IPS-NIHi11 (cell line): ENCODE data around the gene L3MBTL1.
A peak's percentile ranks its signal among the peaks of the same experiment; 100 is the strongest.

ENCODE experiments used
- DNase-seq: peaks from one replicate; pipeline ENCODE4 v3.0.0; 2012; ENCODE audit warnings: mixed read lengths, low spot score

The L3MBTL1 gene

GRCh38 chr20:43590036-43590391, 82.5 kb downstream of the L3MBTL1 start:
- DNase-seq, result peak; percentile 33

GRCh38 chr20:43590392-43591303, 83.2 kb downstream of the L3MBTL1 start, which contains the start of gene IFT52:
Gene IFT52, plus strand, starts transcription at chr20:43590937. Its CDS starts 3,762 bp downstream, at chr20:43594699.
- peak; percentile 97 for DNase-seq
